MCF 10A (cell line): ENCODE measurements around the gene DOC2B. TPM values are rescaled to one million over a fixed set of nuclear protein-coding genes. Genes with fewer than 3 reads are reported as not detected.
A peak's percentile ranks its signal among the peaks of the same experiment; 100 is the strongest.

Experiments
- BruUV-seq: library from RNA; stranded (reverse); fragments of 400-500 nt; replicated peaks from 2 replicates; lab custom pipeline; 2021; lab: Mats Ljungman, UMichigan
- CTCF ChIA-PET: fragments of 300-600 bp; sonication (Branson Sonifier 250); formaldehyde crosslinking; extraction: SDS; loops from one replicate; lab custom pipeline; 2021; ENCODE audit warnings: antibody characterized with exemption, inconsistent platforms; lab: Yijun Ruan, JAX
- POLR2A ChIA-PET: fragments of 300-600, 350-650 bp; sonication (Branson Sonifier 250); formaldehyde crosslinking; extraction: SDS; loops from one replicate; lab custom pipeline; 2020; ENCODE audit warnings: antibody characterized with exemption, inconsistent platforms; lab: Yijun Ruan, JAX
- DNase-seq: peaks from one replicate; pipeline ENCODE4 v3.0.0-alpha.2; 2018; ENCODE audit not compliant: unreplicated experiment
- H3K27ac Mint-ChIP-seq: one replicate; pipeline ENCODE4 v1.8.0; 2022; ENCODE audit warnings: mild to moderate bottlenecking, low read depth, mixed read lengths; ENCODE audit not compliant: unreplicated experiment
- H3K27me3 Mint-ChIP-seq: one replicate; pipeline ENCODE4 v1.8.0; 2022; ENCODE audit warnings: mixed read lengths; ENCODE audit not compliant: insufficient read depth, unreplicated experiment
- H3K36me3 Mint-ChIP-seq: one replicate; pipeline ENCODE4 v1.8.0; 2022; ENCODE audit warnings: mild to moderate bottlenecking, moderate library complexity, mixed read lengths; ENCODE audit not compliant: insufficient read depth, unreplicated experiment
- H3K4me1 Mint-ChIP-seq: one replicate; pipeline ENCODE4 v1.8.0; 2022; ENCODE audit warnings: mixed read lengths; ENCODE audit not compliant: insufficient read depth, unreplicated experiment
- H3K4me3 Mint-ChIP-seq: one replicate; pipeline ENCODE4 v1.8.0; 2022; ENCODE audit warnings: mild to moderate bottlenecking, moderate library complexity, mixed read lengths; ENCODE audit not compliant: unreplicated experiment
- H3K9me3 Mint-ChIP-seq: one replicate; pipeline ENCODE4 v1.8.0; 2022; ENCODE audit warnings: mixed read lengths; ENCODE audit not compliant: unreplicated experiment
- intact Hi-C: fragments of 100-400 bp; cut with micrococcal nuclease; formaldehyde crosslinking; loops from 2 replicates; pipeline ENCODE4 v1.14.1; 2022
- total RNA-seq: library from RNA; stranded (reverse); gene quantifications from 2 replicates; pipeline ENCODE4 v1.2.3, GENCODE V29; 2022
- TF ChIP-seq, protein P1 (sequence below): fragments of 200-600 bp; IDR thresholded peaks from one replicate; pipeline ENCODE4 v1.8.0; 2022; ENCODE audit warnings: antibody characterized with exemption, mild to moderate bottlenecking; ENCODE audit not compliant: unreplicated experiment

DOC2B gene
- total RNA-seq, 1 experiment from 2014 or later = not detected

DNA sequence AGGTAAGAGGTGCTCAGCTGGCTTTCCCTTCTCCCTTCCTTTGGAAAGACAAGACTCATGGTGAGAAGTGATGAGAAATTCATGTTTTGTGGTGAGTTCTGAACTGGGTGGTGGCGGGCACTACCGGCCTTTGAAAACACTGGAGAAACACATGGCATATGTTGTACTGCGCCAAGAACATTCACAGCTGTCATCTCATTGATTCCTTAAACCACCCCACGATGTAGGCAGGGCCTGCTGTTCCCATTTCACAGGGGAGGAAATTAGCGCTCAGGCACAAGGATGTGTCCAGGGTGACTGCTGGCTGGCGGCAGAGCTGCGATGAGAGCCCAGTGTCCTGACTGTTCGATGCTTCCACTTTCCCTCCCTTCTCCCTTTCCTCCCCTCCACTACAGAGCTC is 1.6 kb upstream of the DOC2B start:
- no peak overlapping the region for H3K4me3 Mint-ChIP-seq
- peaks cover 11% of the 10 kb centered on the region for H3K27me3 Mint-ChIP-seq
- ChIA-PET CTCF (no interaction called here), POLR2A (interaction anchor here (1.0 kb wide), 1 partner anchor 10 kb away, joined by 3 read pairs; no protein-coding TSS in a partner anchor)
- no peak for DNase-seq
- no TSS peak for BruUV-seq
- intact Hi-C loops = no loop called here
- H3K9me3 Mint-ChIP-seq = no peaks in the 10 kb centered on the region
- H3K4me1 Mint-ChIP-seq = peaks cover 8% of the 10 kb centered on the region
- TF ChIP-seq, protein P1, sequence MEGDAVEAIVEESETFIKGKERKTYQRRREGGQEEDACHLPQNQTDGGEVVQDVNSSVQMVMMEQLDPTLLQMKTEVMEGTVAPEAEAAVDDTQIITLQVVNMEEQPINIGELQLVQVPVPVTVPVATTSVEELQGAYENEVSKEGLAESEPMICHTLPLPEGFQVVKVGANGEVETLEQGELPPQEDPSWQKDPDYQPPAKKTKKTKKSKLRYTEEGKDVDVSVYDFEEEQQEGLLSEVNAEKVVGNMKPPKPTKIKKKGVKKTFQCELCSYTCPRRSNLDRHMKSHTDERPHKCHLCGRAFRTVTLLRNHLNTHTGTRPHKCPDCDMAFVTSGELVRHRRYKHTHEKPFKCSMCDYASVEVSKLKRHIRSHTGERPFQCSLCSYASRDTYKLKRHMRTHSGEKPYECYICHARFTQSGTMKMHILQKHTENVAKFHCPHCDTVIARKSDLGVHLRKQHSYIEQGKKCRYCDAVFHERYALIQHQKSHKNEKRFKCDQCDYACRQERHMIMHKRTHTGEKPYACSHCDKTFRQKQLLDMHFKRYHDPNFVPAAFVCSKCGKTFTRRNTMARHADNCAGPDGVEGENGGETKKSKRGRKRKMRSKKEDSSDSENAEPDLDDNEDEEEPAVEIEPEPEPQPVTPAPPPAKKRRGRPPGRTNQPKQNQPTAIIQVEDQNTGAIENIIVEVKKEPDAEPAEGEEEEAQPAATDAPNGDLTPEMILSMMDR = no peak
- H3K36me3 Mint-ChIP-seq = no peaks in the 10 kb centered on the region
- no peak overlapping the region for H3K27ac Mint-ChIP-seq

DNA sequence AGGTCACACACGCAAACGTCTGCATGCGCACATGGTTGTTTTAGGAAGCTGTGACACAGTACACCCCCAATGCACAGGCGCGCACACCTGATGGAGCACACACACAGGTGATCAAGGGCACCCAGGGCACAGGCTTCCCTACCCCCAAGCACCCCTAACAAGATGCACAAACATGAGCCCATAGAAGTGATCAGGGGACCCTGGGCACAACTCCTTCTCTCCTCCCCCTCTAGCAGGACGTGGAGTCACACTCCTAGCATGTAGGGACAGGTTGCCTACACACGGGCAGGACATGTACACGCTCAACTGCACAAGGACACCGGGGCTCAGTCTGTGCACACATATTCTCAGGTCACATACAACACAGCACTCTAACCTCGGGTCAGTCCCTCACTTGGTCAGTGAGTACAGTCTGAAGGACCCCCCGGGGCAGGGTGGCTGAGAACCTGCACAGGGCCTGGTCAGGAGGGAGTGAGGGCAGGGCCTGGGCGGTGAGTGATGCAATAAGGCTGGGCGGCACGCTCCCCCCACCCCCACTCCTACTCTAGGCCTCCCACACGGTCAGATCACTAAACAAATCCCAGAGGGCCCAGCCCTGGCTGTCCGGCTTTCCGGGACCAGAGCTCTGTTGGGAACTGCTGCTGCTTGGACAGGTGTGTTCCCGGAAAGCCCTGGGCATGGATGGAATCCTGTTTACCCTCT is 751 bp upstream of the DOC2B start:
- no peak overlapping the region for H3K27ac Mint-ChIP-seq
- no TSS peak for BruUV-seq
- H3K36me3 Mint-ChIP-seq = no peaks in the 10 kb centered on the region
- H3K27me3 Mint-ChIP-seq = peaks cover 11% of the 10 kb centered on the region
- no peaks in the 10 kb centered on the region for H3K9me3 Mint-ChIP-seq
- POLR2A ChIA-PET = no interaction called here
- CTCF ChIA-PET = no interaction called here
- TF ChIP-seq, protein P1 = no peak
- peak; percentile 41 for DNase-seq
- no peak overlapping the region for H3K4me3 Mint-ChIP-seq
- H3K4me1 Mint-ChIP-seq = peaks cover 8% of the 10 kb centered on the region
- intact Hi-C loops = no loop called here

GRCh38 chr17:180381-181244 is 837 bp downstream of the DOC2B start:
- H3K27ac Mint-ChIP-seq = no peak overlapping the region
- H3K36me3 Mint-ChIP-seq = no peaks in the 10 kb centered on the region
- H3K9me3 Mint-ChIP-seq = no peaks in the 10 kb centered on the region
- TF ChIP-seq, protein P1 = no peak
- H3K4me1 Mint-ChIP-seq = peaks cover 2% of the 10 kb centered on the region
- POLR2A ChIA-PET = no interaction called here
- DNase-seq = no peak
- BruUV-seq = no TSS peak
- H3K4me3 Mint-ChIP-seq = no peak overlapping the region
- H3K27me3 Mint-ChIP-seq = peaks cover 11% of the 10 kb centered on the region
- intact Hi-C loops = no loop called here
- CTCF ChIA-PET = no interaction called here

DNA sequence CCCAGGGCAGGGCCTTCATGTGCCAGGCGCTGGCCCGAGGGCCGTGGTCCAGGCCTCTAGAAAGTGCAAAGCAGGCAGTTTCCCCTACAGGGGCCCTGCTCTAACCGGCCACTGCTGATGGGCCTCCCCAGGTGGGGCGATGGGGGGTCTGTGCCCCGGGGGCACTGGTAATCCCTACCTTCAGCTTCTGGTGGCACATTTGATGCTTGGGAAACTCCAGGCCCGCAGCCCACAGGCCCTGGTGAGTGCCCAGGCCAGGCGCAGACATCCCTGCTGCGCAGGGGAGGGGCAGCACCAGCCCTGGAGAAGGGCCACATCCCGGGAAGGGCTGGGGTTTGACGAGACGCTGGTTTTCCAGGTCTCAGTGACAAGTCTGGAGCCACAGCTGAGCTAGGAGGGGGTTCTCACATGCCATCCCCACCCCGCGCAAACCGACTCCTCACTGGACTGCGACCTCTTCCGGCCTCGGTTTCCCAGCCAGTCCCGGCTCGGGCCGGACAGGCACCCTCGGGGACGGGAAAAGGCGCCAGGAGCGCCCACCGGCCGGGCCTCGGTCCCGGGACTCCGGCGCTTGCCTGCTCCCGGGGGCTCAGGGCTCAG is 1.6 kb downstream of the DOC2B start:
- intact Hi-C loops = no loop called here
- no TSS peak for BruUV-seq
- H3K4me1 Mint-ChIP-seq = no peaks in the 10 kb centered on the region
- CTCF ChIA-PET = interaction anchor here (0.8 kb wide), 1 partner anchor 207 kb away, joined by 4 read pairs; no protein-coding TSS in a partner anchor
- POLR2A ChIA-PET = no interaction called here
- H3K27me3 Mint-ChIP-seq = peaks cover 11% of the 10 kb centered on the region
- TF ChIP-seq, protein P1 = no peak
- H3K36me3 Mint-ChIP-seq = no peaks in the 10 kb centered on the region
- no peak for DNase-seq
- H3K27ac Mint-ChIP-seq = no peak overlapping the region
- no peaks in the 10 kb centered on the region for H3K9me3 Mint-ChIP-seq
- no peak overlapping the region for H3K4me3 Mint-ChIP-seq
